Glutamatergic neuron (in vitro differentiated cells): ENCODE data around the gene COL20A1. TPM values are rescaled to one million over a fixed set of nuclear protein-coding genes. Genes with fewer than 3 reads are reported as not detected.

Source experiments
- DNase-seq: peaks from one replicate; pipeline ENCODE4 v3.0.0; 2022
- H3K27ac Mint-ChIP-seq: one replicate; pipeline ENCODE4 v1.8.0; 2020; ENCODE audit warnings: mild to moderate bottlenecking, mixed read lengths, inconsistent platforms; ENCODE audit not compliant: unreplicated experiment
- H3K27me3 Mint-ChIP-seq: one replicate; pipeline ENCODE4 v1.8.0; 2020; ENCODE audit warnings: mild to moderate bottlenecking, moderate library complexity, mixed read lengths, inconsistent platforms; ENCODE audit not compliant: unreplicated experiment
- H3K36me3 Mint-ChIP-seq: one replicate; pipeline ENCODE4 v1.8.0; 2020; ENCODE audit warnings: mild to moderate bottlenecking, mixed read lengths, inconsistent platforms; ENCODE audit not compliant: unreplicated experiment
- H3K4me1 Mint-ChIP-seq: one replicate; pipeline ENCODE4 v1.8.0; 2020; ENCODE audit warnings: mild to moderate bottlenecking, low read depth, mixed read lengths, inconsistent platforms; ENCODE audit not compliant: unreplicated experiment
- H3K4me3 Mint-ChIP-seq: one replicate; pipeline ENCODE4 v1.8.0; 2020; ENCODE audit warnings: mild to moderate bottlenecking, mixed read lengths, inconsistent platforms; ENCODE audit not compliant: unreplicated experiment
- H3K9me3 Mint-ChIP-seq: one replicate; pipeline ENCODE4 v1.8.0; 2020; ENCODE audit warnings: mild to moderate bottlenecking, moderate library complexity, mixed read lengths, inconsistent platforms; ENCODE audit not compliant: unreplicated experiment
- CTCF ChIP-seq: fragments of 200-600 bp; sonication (generic); IDR thresholded peaks from one replicate; pipeline ENCODE4 v1.5.0; 2021; ENCODE audit not compliant: partially characterized antibody, unreplicated experiment
- total RNA-seq: library from RNA; stranded (reverse); fragmentation: NEBNext Ultra II Directional; extraction: Animal tissue kit (Norgen Biotek cat#: 25700); gene quantifications from one replicate; pipeline ENCODE4 v1.2.1, GENCODE V29; 2021; ENCODE audit not compliant: unreplicated experiment

COL20A1 gene
- total RNA-seq, 1 donor from 2014 or later = 2.1 TPM

GRCh38 chr20:63272105-63273058 lies 20.6 kb upstream of the COL20A1 start, which contains the start of gene ARFGAP1:
ARFGAP1 (plus strand) TSS chr20:63272813; CDS start chr20:63275581, 2,768 bp downstream.
- DNase-seq = peak; percentile 97
- Mint-ChIP-seq H3K36me3 (no peaks in the 10 kb centered on the region), H3K27ac (peak within 1 kb of the TSS; percentile 65), H3K4me1 (peaks cover 24% of the 10 kb centered on the region), H3K4me3 (peak within 1 kb of the TSS; percentile 91), H3K27me3 (peaks cover 13% of the 10 kb centered on the region), H3K9me3 (peaks cover 13% of the 10 kb centered on the region)
- no peak for TF ChIP-seq CTCF

- Mint-ChIP-seq H3K27me3 (peaks cover 13% of the 10 kb centered on the region), H3K36me3 (no peaks in the 10 kb centered on the region), H3K4me3 (peak overlapping the region; percentile 91), H3K9me3 (peaks cover 13% of the 10 kb centered on the region), H3K4me1 (peaks cover 23% of the 10 kb centered on the region), H3K27ac (no peak overlapping the region)
- no peak for TF ChIP-seq CTCF
- DNase-seq = no peak
Observed at GRCh38 chr20:63273059-63273579, 19.9 kb upstream of the COL20A1 start.

GRCh38 chr20:63273635-63274380 lies 19.2 kb upstream of the COL20A1 start:
- H3K4me3 Mint-ChIP-seq = peak overlapping the region; percentile 91
- H3K27me3 Mint-ChIP-seq = peaks cover 13% of the 10 kb centered on the region
- DNase-seq = no peak

GRCh38 chr20:63274381-63275228 lies 18.4 kb upstream of the COL20A1 start:
- Mint-ChIP-seq H3K4me1 (peaks cover 21% of the 10 kb centered on the region), H3K4me3 (no peak overlapping the region)
- TF ChIP-seq CTCF = no peak

More at GRCh38 chr20:63273635-63274380, 19.2 kb upstream of the COL20A1 start:
- Mint-ChIP-seq H3K9me3 (peaks cover 13% of the 10 kb centered on the region), H3K27ac (peak overlapping the region; percentile 65), H3K36me3 (no peaks in the 10 kb centered on the region), H3K4me1 (peaks cover 22% of the 10 kb centered on the region)
- TF ChIP-seq CTCF = no peak

More at GRCh38 chr20:63274381-63275228, 18.4 kb upstream of the COL20A1 start:
- DNase-seq = no peak
- H3K36me3 Mint-ChIP-seq = no peaks in the 10 kb centered on the region
- no peak overlapping the region for H3K27ac Mint-ChIP-seq
- peaks cover 13% of the 10 kb centered on the region for H3K9me3 Mint-ChIP-seq
- peaks cover 12% of the 10 kb centered on the region for H3K27me3 Mint-ChIP-seq
